K562 (cell line): ENCODE data around the gene RPN1. TPM values are rescaled to one million over a fixed set of nuclear protein-coding genes. Genes with fewer than 3 reads are reported as not detected.

Experiments
- ATAC-seq: fragments of 200-7000 bp; cut with Tn5 transposase; 3 replicates; pipeline ENCODE4 v1.9.1; 2020; ENCODE audit warnings: moderate library complexity
- BruUV-seq: library from RNA; stranded (reverse); fragments of 400-500 nt; replicated peaks from 2 replicates; lab custom pipeline; 2021; lab: Mats Ljungman, UMichigan
- CTCF ChIA-PET: fragments of 300-600 bp; formaldehyde crosslinking; extraction: SDS; loops from one replicate; lab custom pipeline; 2021; ENCODE audit warnings: low intra/inter-chr PET ratio; lab: Yijun Ruan, JAX
- POLR2A ChIA-PET: fragments of 300-600, 350-650 bp; sonication (Branson Sonifier 250); formaldehyde crosslinking; extraction: SDS; loops from one replicate; lab custom pipeline; 2021; ENCODE audit warnings: antibody characterized with exemption, inconsistent platforms; lab: Yijun Ruan, JAX
- DNase-seq, 4 experiments: peaks; one replicate each; pipeline versions ENCODE4 v3.0.0 to v3.0.0-alpha.2; 2011 to 2018; ENCODE audit warnings: low spot score in 3 of 4, mixed read lengths in 3 of 4; ENCODE audit errors: extremely low read depth in 1 of 4
- FAIRE-seq: peaks from 2 replicates; lab custom pipeline; 2011; peaks lifted over from hg19 to GRCh38; lab: Jason Lieb, UNC
- H2AFZ ChIP-seq: 2 replicates; pipeline ENCODE4 v1.6.0; 2011; ENCODE audit warnings: low read depth, low read length, control low read depth, inconsistent platforms
- H3K27ac ChIP-seq: fragments of 200-600 bp; 3 replicates; pipeline ENCODE4 v1.8.0; 2011; ENCODE audit warnings: low read depth, mild to moderate bottlenecking, control low read depth, inconsistent platforms, low read length, moderate library complexity, mixed read lengths; ENCODE audit errors: extremely low read depth
- H3K27me3 ChIP-seq, 2 experiments: fragments of 300-600 bp in 1 of 2; 2 replicates in 1 of 2; 3 replicates in 1 of 2; pipeline versions ENCODE4 v1.6.0 to v1.8.0; 2011; ENCODE audit warnings: inconsistent platforms in 2 of 2, low read length in 2 of 2, mild to moderate bottlenecking in 1 of 2, mixed read lengths in 1 of 2, moderate library complexity in 1 of 2; ENCODE audit not compliant: control insufficient read depth in 2 of 2, insufficient read depth in 2 of 2
- H3K36me3 ChIP-seq: fragments of 300-600 bp; 3 replicates; pipeline ENCODE4 v1.8.0; 2011; ENCODE audit warnings: mild to moderate bottlenecking, low read length, inconsistent platforms; ENCODE audit not compliant: control insufficient read depth, insufficient read depth
- H3K4me1 ChIP-seq, 2 experiments: fragments of 200-600 bp in 1 of 2; replicated peaks in 1 of 2; 2 replicates in 1 of 2; 3 replicates in 1 of 2; pipeline versions ENCODE4 v1.5.1 to v1.8.0; 2011; ENCODE audit warnings: inconsistent platforms in 2 of 2, low read length in 2 of 2, mild to moderate bottlenecking in 1 of 2, mixed read lengths in 1 of 2, moderate library complexity in 1 of 2; ENCODE audit not compliant: control insufficient read depth in 2 of 2, insufficient read depth in 2 of 2
- H3K4me2 ChIP-seq: 2 replicates; pipeline ENCODE4 v1.6.1; 2011; ENCODE audit warnings: low read length, control low read depth, inconsistent platforms, mixed read lengths; ENCODE audit not compliant: insufficient read depth
- H3K4me3 ChIP-seq: fragments of 200-600 bp; sonication (generic), shearing (Covaris generic); 2 replicates; pipeline ENCODE4 v1.5.1; 2016; ENCODE audit warnings: control low read depth, inconsistent platforms
- H3K79me2 ChIP-seq: fragments of 200-600 bp; 3 replicates; pipeline ENCODE4 v1.8.0; 2011; ENCODE audit warnings: low read length, inconsistent platforms; ENCODE audit not compliant: control insufficient read depth, insufficient read depth
- H3K9ac ChIP-seq, 2 experiments: 2 replicates each; pipeline versions ENCODE4 v1.6.0 to v1.6.1; 2011; ENCODE audit warnings: low read depth in 2 of 2, low read length in 2 of 2, control low read depth in 1 of 2, inconsistent platforms in 1 of 2, mild to moderate bottlenecking in 1 of 2, mixed read lengths in 1 of 2; ENCODE audit not compliant: insufficient read depth in 1 of 2
- H3K9me1 ChIP-seq: one replicate; pipeline ENCODE4 v1.6.0; 2011; ENCODE audit warnings: inconsistent platforms, mild to moderate bottlenecking, low read length, moderate library complexity; ENCODE audit not compliant: control insufficient read depth, insufficient read depth
- H3K9me3 ChIP-seq: replicated peaks from 2 replicates; pipeline ENCODE4 v1.5.1; 2011; ENCODE audit warnings: low read depth, low read length, inconsistent platforms; ENCODE audit not compliant: control insufficient read depth, insufficient read depth
- H4K20me1 ChIP-seq: replicated peaks from 2 replicates; pipeline ENCODE4 v1.6.1; 2011; ENCODE audit warnings: low read length, inconsistent platforms, mixed read lengths; ENCODE audit not compliant: control insufficient read depth, insufficient read depth
- ATF3 ChIP-seq, 2 experiments: fragments of 450-650 bp in 1 of 2; sonication (generic) in 1 of 2; formaldehyde crosslinking in 1 of 2; IDR thresholded peaks in 1 of 2; conservative IDR thresholded peaks in 1 of 2; 2 replicates each; pipeline versions ENCODE4 v1.6.1 to v1.8.1; 2016 to 2023; ENCODE audit warnings: mild to moderate bottlenecking in 2 of 2, moderate library complexity in 2 of 2, inconsistent platforms in 1 of 2, missing genetic modification reagents in 1 of 2
- CREB5 ChIP-seq: fragments of 250-450 bp; sonication (Bioruptor Pico); IDR thresholded peaks from 2 replicates; pipeline ENCODE4 v1.5.0; 2020; ENCODE audit warnings: mild to moderate bottlenecking
- ESRRA ChIP-seq: fragments of 450-650 bp; IDR thresholded peaks from 2 replicates; pipeline ENCODE4 v1.6.1; 2014; ENCODE audit warnings: low read depth, mild to moderate bottlenecking, moderate library complexity, borderline replicate concordance
- GATAD2B ChIP-seq: fragments of 450-650 bp; IDR thresholded peaks from 2 replicates; pipeline ENCODE4 v1.6.1; 2017; ENCODE audit warnings: mild to moderate bottlenecking, borderline replicate concordance
- HNRNPLL ChIP-seq: fragments of 200-400 bp; formaldehyde crosslinking; IDR thresholded peaks from 2 replicates; pipeline ENCODE4 v1.6.1; 2017; ENCODE audit warnings: low read length, low read depth, mild to moderate bottlenecking; ENCODE audit not compliant: poor library complexity, severe bottlenecking
- ILK ChIP-seq: fragments of 450-650 bp; IDR thresholded peaks from 2 replicates; pipeline ENCODE4 v1.6.1; 2016; ENCODE audit warnings: missing genetic modification characterization, low read depth, mild to moderate bottlenecking, missing compliant biosample characterization, moderate library complexity, borderline replicate concordance
- KHSRP ChIP-seq: fragments of 450-650 bp; IDR thresholded peaks from 2 replicates; pipeline ENCODE4 v1.6.1; 2017
- LEF1 ChIP-seq: fragments of 450-650 bp; IDR thresholded peaks from 2 replicates; pipeline ENCODE4 v1.6.1; 2016; ENCODE audit warnings: mild to moderate bottlenecking
- MLX ChIP-seq, 2 experiments: fragments of 450-650 bp in 1 of 2; sonication (generic) in 1 of 2; formaldehyde crosslinking; conservative IDR thresholded peaks; 2 replicates each; pipeline versions ENCODE4 v1.4.0 to v1.8.1; 2020 to 2022; ENCODE audit warnings: mild to moderate bottlenecking in 1 of 2, missing genetic modification reagents in 1 of 2
- NCOR1 ChIP-seq: fragments of 450-650 bp; IDR thresholded peaks from 2 replicates; pipeline ENCODE4 v1.6.1; 2016; ENCODE audit warnings: mild to moderate bottlenecking, moderate library complexity
- POLR2G ChIP-seq: fragments of 200-400 bp; formaldehyde crosslinking; IDR thresholded peaks from 2 replicates; pipeline ENCODE4 v1.6.1; 2017; ENCODE audit warnings: low read depth, mild to moderate bottlenecking, antibody characterized with exemption, low read length, moderate library complexity
- SP2 ChIP-seq: IDR thresholded peaks from 2 replicates; pipeline ENCODE4 v1.6.1; 2011; ENCODE audit warnings: mild to moderate bottlenecking, low read depth, low read length, moderate library complexity; ENCODE audit not compliant: poor library complexity, severe bottlenecking; ENCODE audit errors: extremely low read depth
- SRF ChIP-seq, 2 experiments: fragments of 250-450, 450-650 bp in 1 of 2; sonication (Bioruptor Pico) in 1 of 2; sonication (generic) in 1 of 2; formaldehyde crosslinking; IDR thresholded peaks; 2 replicates each; pipeline versions ENCODE4 v1.5.0 to v1.5.1; 2020 to 2022; ENCODE audit warnings: mild to moderate bottlenecking in 1 of 2, missing genetic modification reagents in 1 of 2
- TRIM28 ChIP-seq: fragments of 450-650 bp; IDR thresholded peaks from 2 replicates; pipeline ENCODE4 v1.6.1; 2017
- WHSC1 ChIP-seq: IDR thresholded peaks from one replicate; pipeline ENCODE4 v1.6.1; 2012; ENCODE audit warnings: low read length, control low read depth, inconsistent platforms
- ZBTB7A ChIP-seq: IDR thresholded peaks from 2 replicates; pipeline ENCODE4 v1.6.1; 2011; ENCODE audit warnings: low read depth, mild to moderate bottlenecking, low read length, moderate library complexity, borderline replicate concordance; ENCODE audit not compliant: control insufficient read depth
- ZNF408 ChIP-seq: fragments of 250-450 bp; sonication (Bioruptor Pico); IDR thresholded peaks from 2 replicates; pipeline ENCODE4 v1.4.0; 2020; ENCODE audit warnings: low read depth, mild to moderate bottlenecking, moderate library complexity
- ZNF507 ChIP-seq: conservative IDR thresholded peaks from 2 replicates; pipeline ENCODE4 v1.6.1; 2017; ENCODE audit warnings: missing genetic modification characterization, missing compliant biosample characterization
- WGBS: fragments of 100-300 bp; shearing (Covaris generic); methylation state at CpG from one replicate; pipeline ENCODE4 v1.1.6; 2016; ENCODE audit warnings: low coverage, mixed read lengths; ENCODE audit not compliant: insufficient coverage; ENCODE audit errors: missing lambda C conversion rate; 5-methylcytosine and 5-hydroxymethylcytosine counted together
- in situ Hi-C: fragments of 300-500 bp; cut with MboI; formaldehyde crosslinking; loops from 4 replicates; pipeline ENCODE4 v1.15.0; 2018; ENCODE audit warnings: inconsistent platforms, mixed read lengths
- intact Hi-C: fragments of 100-400 bp; cut with micrococcal nuclease; formaldehyde crosslinking; loops from 2 replicates; pipeline ENCODE4 v1.14.2; 2022
- polyA plus RNA-seq, 8 experiments: library from polyadenylated mRNA; depleted of rRNA in 4 of 8; stranded (reverse) in 5 of 8; unstranded in 3 of 8; fragments of >200 nt; fragmentation: Nextera tagmentation in 2 of 8; fragmentation: Illumina TruSeq in 1 of 8; extraction: Ambion mirVana in 2 of 8; extraction: Trizol in 1 of 8; gene quantifications; 2 replicates each; pipeline versions ENCODE4 v1.2.1 to v1.2.3, GENCODE V29; 2011 to 2014; ENCODE audit warnings: inconsistent platforms in 1 of 8, missing spikeins in 1 of 8
- total RNA-seq, 7 experiments: library from RNA; depleted of rRNA in 6 of 7; stranded (reverse); fragments of >200 nt in 6 of 7; fragmentation: Illumina TruSeq in 2 of 7; extraction: Trizol in 2 of 7; gene quantifications; 2 replicates each; pipeline versions ENCODE4 v1.2.1 to v1.2.3, GENCODE V29; 2011 to 2021; ENCODE audit warnings: low replicate concordance in 1 of 7

RPN1 gene
- total and polyA plus RNA-seq, 9 of the 15 experiments (the other 6 are each of a cell fraction or from before 2014, with no cell fraction given): 39.5 to 300 (median 148) TPM

DNA sequence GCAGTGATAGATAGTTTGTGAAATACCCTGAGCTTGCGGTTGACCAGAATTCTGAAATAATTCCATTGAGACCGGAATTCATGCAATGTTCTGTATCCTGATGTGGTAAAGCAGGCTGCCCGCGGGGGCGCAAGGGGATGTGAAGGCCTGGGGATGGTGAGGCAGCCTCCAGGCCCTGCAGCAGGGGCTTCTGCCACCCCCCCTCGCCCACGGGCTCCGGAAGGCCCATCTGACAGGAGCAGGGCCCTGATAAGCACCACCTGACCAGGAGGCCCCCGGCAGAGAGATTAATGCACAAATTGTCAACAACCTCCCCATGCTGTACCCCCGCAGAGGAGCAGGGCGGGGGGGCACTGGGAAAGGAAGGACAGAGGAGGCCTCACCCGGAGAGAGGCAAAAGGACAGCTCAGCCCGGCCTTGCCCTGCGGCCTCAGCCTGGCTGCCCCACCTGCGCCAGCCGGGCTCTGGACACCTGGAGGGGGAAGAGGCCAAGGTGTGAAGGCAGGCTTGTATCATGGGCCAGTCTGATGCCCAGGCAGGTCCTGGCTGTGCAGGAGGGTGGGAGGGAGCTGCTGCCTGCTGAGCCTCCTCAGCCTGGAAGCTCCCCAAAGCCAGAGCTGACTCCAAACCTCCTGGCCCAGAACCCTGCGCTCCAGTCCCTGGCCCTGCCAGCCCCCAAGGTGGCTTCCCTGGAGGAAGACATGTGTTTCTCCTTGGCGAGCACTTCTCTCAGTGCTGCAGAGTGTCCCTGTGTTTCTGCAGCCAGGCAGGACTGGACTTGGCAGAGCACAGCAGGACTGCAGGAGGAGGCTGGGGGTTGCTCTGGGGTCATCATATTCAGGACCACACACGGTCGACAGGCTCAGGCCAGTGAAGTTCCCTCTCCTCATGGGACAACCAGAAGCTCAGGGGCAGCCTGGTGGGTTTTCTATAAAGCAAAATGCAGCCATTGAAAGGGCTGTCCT lies 46.5 kb downstream of the RPN1 start:
- intact Hi-C loops (no loop called here), in situ Hi-C loops (no loop called here)
- POLR2A ChIA-PET: interaction anchor here (0.5 to 0.7 kb wide), 3 partner anchors 31 to 433 kb away, joined by 3 to 4 read pairs (median 3); no protein-coding TSS in a partner anchor
- H3K27ac ChIP-seq: no peak overlapping the region
- no peaks in the 10 kb centered on the region for H3K9me1 ChIP-seq
- H4K20me1 ChIP-seq: no peaks in the 10 kb centered on the region
- no peaks in the 10 kb centered on the region for H3K9me3 ChIP-seq
- peaks cover 4 to 15% of the 10 kb centered on the region in 2 experiments; a peak in 3 of 5 replicates for H3K4me1 ChIP-seq
- FAIRE-seq (no peak), DNase-seq (peak in 2 of 4 experiments; percentile 20 to 30), ATAC-seq (peak; percentile 53)
- BruUV-seq: no TSS peak
- no peak overlapping the region for H2AFZ ChIP-seq
- CTCF ChIA-PET: no interaction called here
- no peak overlapping the region for H3K4me2 ChIP-seq
- H3K4me3 ChIP-seq: no peak overlapping the region
- WGBS: 39% methylated on average over 6 of the region's 20 CpGs
- H3K27me3 ChIP-seq: no peaks in the 10 kb centered on the region
- H3K9ac ChIP-seq: peak overlapping the region in 1 of 2 experiments; percentile 70; a peak in 2 of 4 replicates
- H3K79me2 ChIP-seq: no peaks in the 10 kb centered on the region
- no peaks in the 10 kb centered on the region for H3K36me3 ChIP-seq
- TF ChIP-seq ESRRA: no peak
- no peak for TF ChIP-seq WHSC1
- no peak for TF ChIP-seq SP2
- 0 out of 2 replicates have a peak, but pooled peaks have one; percentile 9 for TF ChIP-seq NCOR1
- TF ChIP-seq LEF1: no peak
- no peak for TF ChIP-seq POLR2G
- no peak for TF ChIP-seq CREB5 (CRISPR knock-in tag)
- TF ChIP-seq ZNF408 (CRISPR knock-in tag): no peak
- no peak for TF ChIP-seq KHSRP
- TF ChIP-seq HNRNPLL: no peak
- TF ChIP-seq ATF3 (IDR thresholded peaks at IDR 0.05): no peak
- TF ChIP-seq ATF3 (CRISPR knock-in tag; conservative IDR thresholded peaks at IDR 0.05): no peak
- TF ChIP-seq ZBTB7A: 0 out of 2 replicates have a peak, but pooled peaks have one; percentile 23
- no peak for TF ChIP-seq MLX (CRISPR knock-in tag; conservative IDR thresholded peaks at IDR 0.05)
- no peak for TF ChIP-seq TRIM28
- TF ChIP-seq SRF (CRISPR knock-in tag; IDR thresholded peaks at IDR 0.05): no peak
- no peak for TF ChIP-seq ZNF507 (tag)
- no peak for TF ChIP-seq ILK (tag)
- TF ChIP-seq GATAD2B: no peak
